Keratinocyte (primary cell): ENCODE measurements around the gene SLC34A2.

Experiments
- EZH2 ChIP-seq: IDR thresholded peaks from one replicate; pipeline ENCODE4 v1.6.1; 2012; ENCODE audit warnings: inconsistent platforms, mild to moderate bottlenecking, low read length, moderate library complexity
- TF ChIP-seq, protein P1 (sequence below), 3 experiments: IDR thresholded peaks in 1 of 3; conservative IDR thresholded peaks in 1 of 3; optimal IDR thresholded peaks in 1 of 3; 2 replicates in 2 of 3; 3 replicates in 1 of 3; pipeline versions ENCODE3 to v1.5.1; 2011; ENCODE audit warnings: low read length in 3 of 3, mild to moderate bottlenecking in 3 of 3, moderate library complexity in 2 of 3, control low read depth in 1 of 3, inconsistent platforms in 1 of 3; ENCODE audit not compliant: insufficient read depth in 2 of 3; ENCODE audit errors: extremely low read depth in 1 of 3

DNA sequence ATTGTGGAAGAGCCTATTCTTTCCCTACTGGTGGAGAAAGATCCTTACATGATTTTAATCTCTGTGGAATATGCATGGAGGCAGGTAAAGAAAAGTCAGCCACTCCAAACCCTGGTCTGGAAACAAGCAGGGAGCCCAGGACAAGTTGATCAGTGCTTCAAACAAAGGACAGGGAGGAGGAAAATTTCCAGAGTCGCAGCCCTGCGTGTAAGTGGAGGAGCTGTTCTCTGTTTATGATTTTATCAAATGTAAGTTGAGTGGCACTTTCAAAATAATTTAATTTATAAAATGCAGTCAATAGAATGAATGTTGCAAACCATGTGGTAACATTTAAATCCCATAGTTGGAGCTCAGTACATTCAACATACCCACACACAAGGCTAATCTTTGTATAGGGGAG, 57.0 kb downstream of the SLC34A2 start:
- TF ChIP-seq, protein P1, sequence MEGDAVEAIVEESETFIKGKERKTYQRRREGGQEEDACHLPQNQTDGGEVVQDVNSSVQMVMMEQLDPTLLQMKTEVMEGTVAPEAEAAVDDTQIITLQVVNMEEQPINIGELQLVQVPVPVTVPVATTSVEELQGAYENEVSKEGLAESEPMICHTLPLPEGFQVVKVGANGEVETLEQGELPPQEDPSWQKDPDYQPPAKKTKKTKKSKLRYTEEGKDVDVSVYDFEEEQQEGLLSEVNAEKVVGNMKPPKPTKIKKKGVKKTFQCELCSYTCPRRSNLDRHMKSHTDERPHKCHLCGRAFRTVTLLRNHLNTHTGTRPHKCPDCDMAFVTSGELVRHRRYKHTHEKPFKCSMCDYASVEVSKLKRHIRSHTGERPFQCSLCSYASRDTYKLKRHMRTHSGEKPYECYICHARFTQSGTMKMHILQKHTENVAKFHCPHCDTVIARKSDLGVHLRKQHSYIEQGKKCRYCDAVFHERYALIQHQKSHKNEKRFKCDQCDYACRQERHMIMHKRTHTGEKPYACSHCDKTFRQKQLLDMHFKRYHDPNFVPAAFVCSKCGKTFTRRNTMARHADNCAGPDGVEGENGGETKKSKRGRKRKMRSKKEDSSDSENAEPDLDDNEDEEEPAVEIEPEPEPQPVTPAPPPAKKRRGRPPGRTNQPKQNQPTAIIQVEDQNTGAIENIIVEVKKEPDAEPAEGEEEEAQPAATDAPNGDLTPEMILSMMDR (optimal IDR thresholded peaks at IDR 0.05 in 1 of 3, IDR thresholded peaks at IDR 0.05 in 1 of 3, conservative IDR thresholded peaks at IDR 0.05 in 1 of 3; ENCODE audit: extremely low read depth in 1 of 3, insufficient read depth in 2 of 3, low read length in 3 of 3), result no peak
- no peak for TF ChIP-seq EZH2
